HepG2 (cell line): ENCODE data around the gene SSH3. TPM values are rescaled to one million over a fixed set of nuclear protein-coding genes. Genes with fewer than 3 reads are reported as not detected.

Experiments used
- BHLHE40 ChIP-seq: IDR thresholded peaks from 2 replicates; pipeline ENCODE4 v1.6.1; 2011; ENCODE audit warnings: low read length, improper control_type of control experiment
- ELF1 ChIP-seq: sonication (generic); formaldehyde crosslinking; IDR thresholded peaks from 2 replicates; pipeline ENCODE4 v1.4.0; 2020; ENCODE audit warnings: missing genetic modification reagents
- ELF4 ChIP-seq: sonication (generic); formaldehyde crosslinking; IDR thresholded peaks from 2 replicates; pipeline ENCODE4 v1.5.0; 2020; ENCODE audit warnings: missing genetic modification reagents, mild to moderate bottlenecking, moderate library complexity, borderline replicate concordance
- HNRNPUL1 ChIP-seq: fragments of 200-400 bp; formaldehyde crosslinking; IDR thresholded peaks from 2 replicates; pipeline ENCODE4 v1.6.1; 2017; ENCODE audit warnings: low read depth, mild to moderate bottlenecking, low read length, moderate library complexity
- RFX3 ChIP-seq: IDR thresholded peaks from 2 replicates; pipeline ENCODE4 v1.6.1; 2016; ENCODE audit warnings: missing biosample characterization, missing genetic modification reagents
- SMC3 ChIP-seq: IDR thresholded peaks from 2 replicates; pipeline ENCODE4 v1.6.1; 2011; ENCODE audit warnings: low read length, improper control_type of control experiment
- ZBTB1 ChIP-seq: sonication (generic); formaldehyde crosslinking; IDR thresholded peaks from 2 replicates; pipeline ENCODE4 v1.4.0; 2020; ENCODE audit warnings: missing genetic modification reagents, borderline replicate concordance
- ZFP36L1 ChIP-seq: sonication (generic); formaldehyde crosslinking; IDR thresholded peaks from 2 replicates; pipeline ENCODE4 v1.8.0; 2022; ENCODE audit warnings: mild to moderate bottlenecking, missing genetic modification reagents, moderate library complexity
- ZIK1 ChIP-seq: sonication (generic); formaldehyde crosslinking; IDR thresholded peaks from 2 replicates; pipeline ENCODE4 v1.5.0; 2020; ENCODE audit warnings: mild to moderate bottlenecking, low read depth, missing genetic modification reagents, borderline replicate concordance
- ZKSCAN8 ChIP-seq: IDR thresholded peaks from 2 replicates; pipeline ENCODE4 v1.6.1; 2016; ENCODE audit warnings: borderline replicate concordance, missing genetic modification reagents, missing compliant biosample characterization
- ZMAT3 ChIP-seq: sonication (generic); formaldehyde crosslinking; conservative IDR thresholded peaks from 2 replicates; pipeline ENCODE4 v1.7.0; 2021; ENCODE audit warnings: missing genetic modification reagents
- ZNF615 ChIP-seq: sonication (generic); formaldehyde crosslinking; IDR thresholded peaks from 2 replicates; pipeline ENCODE4 v1.5.0; 2020; ENCODE audit warnings: mild to moderate bottlenecking, missing genetic modification reagents, borderline replicate concordance
- ZNF703 ChIP-seq: sonication (generic); formaldehyde crosslinking; IDR thresholded peaks from 2 replicates; pipeline ENCODE4 v1.5.1; 2020; ENCODE audit warnings: missing genetic modification reagents, mild to moderate bottlenecking, moderate library complexity, borderline replicate concordance
- ZNF788 ChIP-seq: sonication (generic); formaldehyde crosslinking; IDR thresholded peaks from 2 replicates; pipeline ENCODE4 v1.5.0; 2020; ENCODE audit warnings: mild to moderate bottlenecking, missing genetic modification reagents, borderline replicate concordance
- polyA plus RNA-seq, 8 experiments: library from polyadenylated mRNA; depleted of rRNA in 3 of 8; stranded (reverse) in 7 of 8; unstranded in 1 of 8; fragments of >200 nt; fragmentation: Illumina TruSeq in 4 of 8; extraction: Trizol in 4 of 8; gene quantifications; 2 replicates each; pipeline versions ENCODE4 v1.2.1 to v1.2.3, GENCODE V29; 2011 to 2016; ENCODE audit warnings: low read depth in 4 of 8, missing spikeins in 1 of 8, mixed read lengths in 1 of 8; ENCODE audit not compliant: insufficient read depth in 1 of 8
- total RNA-seq, 5 experiments: library from RNA; depleted of rRNA; stranded (reverse); fragments of >200 nt; fragmentation: Illumina TruSeq; extraction: Trizol; gene quantifications; 2 replicates each; pipeline ENCODE4 v1.2.3, GENCODE V29; 2016; ENCODE audit warnings: low read depth in 1 of 5
- TF ChIP-seq, protein P1 (sequence below): sonication (generic); formaldehyde crosslinking; IDR thresholded peaks from 2 replicates; pipeline ENCODE4 v1.8.0; 2022; ENCODE audit warnings: mild to moderate bottlenecking, missing genetic modification reagents, moderate library complexity
- TF ChIP-seq, protein P2 (sequence below): fragments of 450-650 bp; IDR thresholded peaks from 2 replicates; pipeline ENCODE4 v1.6.1; 2017
- TF ChIP-seq, protein P3 (sequence below): sonication (generic); formaldehyde crosslinking; IDR thresholded peaks from 2 replicates; pipeline ENCODE4 v1.4.0; 2020; ENCODE audit warnings: mild to moderate bottlenecking, missing genetic modification reagents
- TF ChIP-seq, protein P4 (sequence below): sonication (generic); formaldehyde crosslinking; conservative IDR thresholded peaks from 2 replicates; pipeline ENCODE4 v1.4.0; 2020; ENCODE audit warnings: missing genetic modification reagents
- TF ChIP-seq, protein P5 (sequence below): sonication (generic); formaldehyde crosslinking; IDR thresholded peaks from 2 replicates; pipeline ENCODE4 v1.4.0; 2020; ENCODE audit warnings: mild to moderate bottlenecking, missing genetic modification reagents

Gene SSH3
- total and polyA plus RNA-seq, 2 of the 13 experiments (the other 11 are each of a cell fraction or from before 2014, with no cell fraction given): 12.4 to 18.8 TPM

DNA sequence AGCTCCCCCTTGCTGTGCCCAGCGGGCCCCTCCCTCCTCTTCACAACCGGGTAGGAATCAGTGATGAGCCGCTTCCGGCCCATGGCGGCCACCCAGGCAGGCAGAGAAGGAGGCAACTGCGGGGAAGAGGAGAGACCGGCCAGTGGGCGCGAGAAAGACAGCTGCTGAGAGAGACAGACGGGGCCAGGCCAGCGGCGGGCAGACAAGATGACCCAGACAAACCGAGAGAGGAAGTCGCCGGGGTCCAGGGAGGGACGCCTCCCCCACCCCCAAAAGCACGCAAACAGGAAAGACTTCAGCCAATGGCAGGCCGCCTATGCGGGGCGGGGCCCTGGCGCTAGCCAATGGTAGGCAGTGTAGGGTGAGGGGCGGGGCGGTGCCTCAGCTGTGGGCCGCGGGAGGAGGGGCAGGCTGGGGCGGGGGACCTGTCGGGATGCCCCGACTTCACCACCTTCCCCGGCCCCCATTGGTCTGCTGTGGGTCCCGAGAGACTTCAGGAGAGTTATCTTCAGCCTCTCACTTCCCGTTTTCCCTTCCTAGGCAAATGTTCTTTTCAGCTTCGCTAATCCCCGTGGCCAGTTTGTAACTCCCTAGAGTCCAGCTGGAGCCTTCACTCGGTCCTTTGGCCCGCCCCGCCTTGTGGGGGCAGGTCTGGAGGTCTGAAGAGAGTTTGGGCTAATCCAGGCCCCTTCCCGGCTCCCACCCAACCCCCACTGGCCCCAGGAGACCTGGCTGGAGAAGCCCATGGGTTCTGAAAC is 50.2 kb downstream of the SSH3 start, which contains the start of gene POLD4 (continued):
- TF ChIP-seq ELF4 (CRISPR knock-in tag) (no peak), ZNF703 (CRISPR knock-in tag) (no peak), ZNF788 (CRISPR knock-in tag) (peak; percentile 24; the same call in 1 of the 2 replicates), HNRNPUL1 (no peak), ELF1 (CRISPR knock-in tag) (peak; percentile 77), ZKSCAN8 (CRISPR knock-in tag) (no peak), BHLHE40 (no peak), ZNF615 (CRISPR knock-in tag) (no peak), SMC3 (no peak), ZBTB1 (no peak), ZMAT3 (CRISPR knock-in tag) (peak; percentile 67; the same call in 1 of the 2 replicates), ZIK1 (CRISPR knock-in tag) (no peak), ZFP36L1 (CRISPR knock-in tag) (peak; percentile 89), RFX3 (CRISPR knock-in tag) (no peak)
- TF ChIP-seq, protein P1, sequence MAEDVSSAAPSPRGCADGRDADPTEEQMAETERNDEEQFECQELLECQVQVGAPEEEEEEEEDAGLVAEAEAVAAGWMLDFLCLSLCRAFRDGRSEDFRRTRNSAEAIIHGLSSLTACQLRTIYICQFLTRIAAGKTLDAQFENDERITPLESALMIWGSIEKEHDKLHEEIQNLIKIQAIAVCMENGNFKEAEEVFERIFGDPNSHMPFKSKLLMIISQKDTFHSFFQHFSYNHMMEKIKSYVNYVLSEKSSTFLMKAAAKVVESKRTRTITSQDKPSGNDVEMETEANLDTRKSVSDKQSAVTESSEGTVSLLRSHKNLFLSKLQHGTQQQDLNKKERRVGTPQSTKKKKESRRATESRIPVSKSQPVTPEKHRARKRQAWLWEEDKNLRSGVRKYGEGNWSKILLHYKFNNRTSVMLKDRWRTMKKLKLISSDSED (CRISPR knock-in tag): no peak
- TF ChIP-seq, protein P2, sequence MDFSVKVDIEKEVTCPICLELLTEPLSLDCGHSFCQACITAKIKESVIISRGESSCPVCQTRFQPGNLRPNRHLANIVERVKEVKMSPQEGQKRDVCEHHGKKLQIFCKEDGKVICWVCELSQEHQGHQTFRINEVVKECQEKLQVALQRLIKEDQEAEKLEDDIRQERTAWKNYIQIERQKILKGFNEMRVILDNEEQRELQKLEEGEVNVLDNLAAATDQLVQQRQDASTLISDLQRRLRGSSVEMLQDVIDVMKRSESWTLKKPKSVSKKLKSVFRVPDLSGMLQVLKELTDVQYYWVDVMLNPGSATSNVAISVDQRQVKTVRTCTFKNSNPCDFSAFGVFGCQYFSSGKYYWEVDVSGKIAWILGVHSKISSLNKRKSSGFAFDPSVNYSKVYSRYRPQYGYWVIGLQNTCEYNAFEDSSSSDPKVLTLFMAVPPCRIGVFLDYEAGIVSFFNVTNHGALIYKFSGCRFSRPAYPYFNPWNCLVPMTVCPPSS: no peak
- TF ChIP-seq, protein P3, sequence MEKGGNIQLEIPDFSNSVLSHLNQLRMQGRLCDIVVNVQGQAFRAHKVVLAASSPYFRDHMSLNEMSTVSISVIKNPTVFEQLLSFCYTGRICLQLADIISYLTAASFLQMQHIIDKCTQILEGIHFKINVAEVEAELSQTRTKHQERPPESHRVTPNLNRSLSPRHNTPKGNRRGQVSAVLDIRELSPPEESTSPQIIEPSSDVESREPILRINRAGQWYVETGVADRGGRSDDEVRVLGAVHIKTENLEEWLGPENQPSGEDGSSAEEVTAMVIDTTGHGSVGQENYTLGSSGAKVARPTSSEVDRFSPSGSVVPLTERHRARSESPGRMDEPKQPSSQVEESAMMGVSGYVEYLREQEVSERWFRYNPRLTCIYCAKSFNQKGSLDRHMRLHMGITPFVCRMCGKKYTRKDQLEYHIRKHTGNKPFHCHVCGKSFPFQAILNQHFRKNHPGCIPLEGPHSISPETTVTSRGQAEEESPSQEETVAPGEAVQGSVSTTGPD (CRISPR knock-in tag): no peak
- TF ChIP-seq, protein P4, sequence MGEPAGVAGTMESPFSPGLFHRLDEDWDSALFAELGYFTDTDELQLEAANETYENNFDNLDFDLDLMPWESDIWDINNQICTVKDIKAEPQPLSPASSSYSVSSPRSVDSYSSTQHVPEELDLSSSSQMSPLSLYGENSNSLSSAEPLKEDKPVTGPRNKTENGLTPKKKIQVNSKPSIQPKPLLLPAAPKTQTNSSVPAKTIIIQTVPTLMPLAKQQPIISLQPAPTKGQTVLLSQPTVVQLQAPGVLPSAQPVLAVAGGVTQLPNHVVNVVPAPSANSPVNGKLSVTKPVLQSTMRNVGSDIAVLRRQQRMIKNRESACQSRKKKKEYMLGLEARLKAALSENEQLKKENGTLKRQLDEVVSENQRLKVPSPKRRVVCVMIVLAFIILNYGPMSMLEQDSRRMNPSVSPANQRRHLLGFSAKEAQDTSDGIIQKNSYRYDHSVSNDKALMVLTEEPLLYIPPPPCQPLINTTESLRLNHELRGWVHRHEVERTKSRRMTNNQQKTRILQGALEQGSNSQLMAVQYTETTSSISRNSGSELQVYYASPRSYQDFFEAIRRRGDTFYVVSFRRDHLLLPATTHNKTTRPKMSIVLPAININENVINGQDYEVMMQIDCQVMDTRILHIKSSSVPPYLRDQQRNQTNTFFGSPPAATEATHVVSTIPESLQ (CRISPR knock-in tag): no peak
- TF ChIP-seq, protein P5, sequence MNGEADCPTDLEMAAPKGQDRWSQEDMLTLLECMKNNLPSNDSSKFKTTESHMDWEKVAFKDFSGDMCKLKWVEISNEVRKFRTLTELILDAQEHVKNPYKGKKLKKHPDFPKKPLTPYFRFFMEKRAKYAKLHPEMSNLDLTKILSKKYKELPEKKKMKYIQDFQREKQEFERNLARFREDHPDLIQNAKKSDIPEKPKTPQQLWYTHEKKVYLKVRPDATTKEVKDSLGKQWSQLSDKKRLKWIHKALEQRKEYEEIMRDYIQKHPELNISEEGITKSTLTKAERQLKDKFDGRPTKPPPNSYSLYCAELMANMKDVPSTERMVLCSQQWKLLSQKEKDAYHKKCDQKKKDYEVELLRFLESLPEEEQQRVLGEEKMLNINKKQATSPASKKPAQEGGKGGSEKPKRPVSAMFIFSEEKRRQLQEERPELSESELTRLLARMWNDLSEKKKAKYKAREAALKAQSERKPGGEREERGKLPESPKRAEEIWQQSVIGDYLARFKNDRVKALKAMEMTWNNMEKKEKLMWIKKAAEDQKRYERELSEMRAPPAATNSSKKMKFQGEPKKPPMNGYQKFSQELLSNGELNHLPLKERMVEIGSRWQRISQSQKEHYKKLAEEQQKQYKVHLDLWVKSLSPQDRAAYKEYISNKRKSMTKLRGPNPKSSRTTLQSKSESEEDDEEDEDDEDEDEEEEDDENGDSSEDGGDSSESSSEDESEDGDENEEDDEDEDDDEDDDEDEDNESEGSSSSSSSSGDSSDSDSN: no peak; the same call in 1 of the 2 replicates
